T-helper 17 cell (primary cell): Measurements from ENCODE around the gene FGFR2. TPM values are rescaled to one million over a fixed set of nuclear protein-coding genes. Genes with fewer than 3 reads are reported as not detected.

ENCODE experiments used
- ATAC-seq: fragments of 150-1000 bp; cut with Tn5 transposase; 2 replicates; pipeline ENCODE4 v1.10.0; 2021; ENCODE audit warnings: mild to moderate bottlenecking, moderate library complexity
- DNase-seq, 3 donors: peaks; one replicate each; pipeline versions ENCODE4 v3.0.0 to v3.0.0-alpha.2; 2020 to 2021
- H3K9me3 ChIP-seq: one replicate; pipeline ENCODE4 v1.7.0; 2013; ENCODE audit warnings: low read length, mild to moderate bottlenecking; ENCODE audit not compliant: control insufficient read depth, poor library complexity, severe bottlenecking
- H3K27ac Mint-ChIP-seq: one replicate; pipeline ENCODE4 v1.8.0; 2022; ENCODE audit warnings: mild to moderate bottlenecking, moderate library complexity, mixed read lengths
- H3K27me3 Mint-ChIP-seq: one replicate; pipeline ENCODE4 v1.8.0; 2022; ENCODE audit warnings: mixed read lengths
- H3K36me3 Mint-ChIP-seq: one replicate; pipeline ENCODE4 v1.8.0; 2022; ENCODE audit warnings: low read depth, mixed read lengths
- H3K4me1 Mint-ChIP-seq: one replicate; pipeline ENCODE4 v1.8.0; 2022; ENCODE audit warnings: mild to moderate bottlenecking, mixed read lengths
- H3K4me3 Mint-ChIP-seq: one replicate; pipeline ENCODE4 v1.8.0; 2022; ENCODE audit warnings: mild to moderate bottlenecking, moderate library complexity, mixed read lengths
- total RNA-seq, 4 donors: library from RNA in 2 of 4; stranded (reverse) in 2 of 4; gene quantifications; one replicate each; pipeline ENCODE4 v1.2.3 and lab custom pipeline; 2022 to 2026

Gene FGFR2
- total RNA-seq, 2 donors from 2014 or later: 0.31 to 0.82 TPM

- H3K9me3 ChIP-seq: no peaks in the 10 kb centered on the region
- no peak for DNase-seq
- H3K4me1 Mint-ChIP-seq: peaks cover 4% of the 10 kb centered on the region
- H3K27ac Mint-ChIP-seq: no peak overlapping the region
- no peak for ATAC-seq
- no peaks in the 10 kb centered on the region for H3K36me3 Mint-ChIP-seq
- no peak overlapping the region for H3K4me3 Mint-ChIP-seq
- H3K27me3 Mint-ChIP-seq: peaks cover 4% of the 10 kb centered on the region
Measured at GRCh38 chr10:121514141-121514865, 83.9 kb downstream of the FGFR2 start.

GRCh38 chr10:121511943-121512342, 86.3 kb downstream of the FGFR2 start:
- Mint-ChIP-seq H3K4me3 (no peak overlapping the region), H3K4me1 (peaks cover 4% of the 10 kb centered on the region), H3K36me3 (no peaks in the 10 kb centered on the region), H3K27ac (no peak overlapping the region), H3K27me3 (peaks cover 4% of the 10 kb centered on the region)
- no peaks in the 10 kb centered on the region for H3K9me3 ChIP-seq
- no peak for DNase-seq
- no peak for ATAC-seq

- no peak overlapping the region for H3K4me3 Mint-ChIP-seq
- DNase-seq (no peak), ATAC-seq (no peak)
- peaks cover 4% of the 10 kb centered on the region for H3K4me1 Mint-ChIP-seq
- H3K27me3 Mint-ChIP-seq: peaks cover 4% of the 10 kb centered on the region
- no peak overlapping the region for H3K27ac Mint-ChIP-seq
- H3K36me3 Mint-ChIP-seq: no peaks in the 10 kb centered on the region
- H3K9me3 ChIP-seq: no peaks in the 10 kb centered on the region
Measured at GRCh38 chr10:121511460-121511859, 86.8 kb downstream of the FGFR2 start.

DNA sequence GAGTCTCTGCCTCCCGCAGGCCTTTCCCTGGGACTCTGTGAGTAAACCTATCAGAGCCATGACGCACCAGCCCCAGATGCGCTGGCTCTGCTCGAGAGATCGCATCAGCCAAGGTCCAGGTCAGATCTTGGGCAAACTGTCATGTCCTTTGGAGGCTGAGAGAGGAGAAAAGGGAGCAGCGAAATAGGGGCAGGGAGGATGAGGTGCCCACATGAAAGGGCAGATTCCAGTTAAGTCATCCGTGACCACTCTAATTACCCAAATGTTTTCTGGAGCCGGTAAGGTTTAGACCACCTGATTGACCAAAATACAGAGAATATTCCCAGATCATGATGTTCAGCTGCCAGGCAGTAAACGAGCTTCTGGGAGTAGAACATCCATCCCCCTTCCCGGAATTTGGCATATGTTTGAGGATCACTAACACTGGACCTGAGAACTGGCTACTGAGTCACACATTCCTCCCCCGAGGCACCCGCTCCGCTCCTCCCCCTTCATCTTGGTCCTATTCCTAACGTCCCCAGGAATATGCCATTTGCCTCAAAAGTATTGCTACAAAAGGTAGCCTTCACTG, 88.0 kb downstream of the FGFR2 start:
- ATAC-seq (no peak), DNase-seq (no peak)
- Mint-ChIP-seq H3K27me3 (peaks cover 4% of the 10 kb centered on the region), H3K36me3 (no peaks in the 10 kb centered on the region), H3K4me3 (no peak overlapping the region), H3K27ac (no peak overlapping the region), H3K4me1 (no peaks in the 10 kb centered on the region)
- H3K9me3 ChIP-seq: no peaks in the 10 kb centered on the region

- Mint-ChIP-seq H3K4me1 (no peaks in the 10 kb centered on the region), H3K27me3 (peaks cover 4% of the 10 kb centered on the region), H3K36me3 (no peaks in the 10 kb centered on the region), H3K4me3 (no peak overlapping the region), H3K27ac (no peak overlapping the region)
- no peaks in the 10 kb centered on the region for H3K9me3 ChIP-seq
- no peak for ATAC-seq
- DNase-seq: no peak
Measured at GRCh38 chr10:121509796-121510195, 88.4 kb downstream of the FGFR2 start.

- H3K4me1 Mint-ChIP-seq: no peaks in the 10 kb centered on the region
- DNase-seq (no peak), ATAC-seq (no peak)
- no peaks in the 10 kb centered on the region for H3K36me3 Mint-ChIP-seq
- peaks cover 4% of the 10 kb centered on the region for H3K27me3 Mint-ChIP-seq
- H3K27ac Mint-ChIP-seq: no peak overlapping the region
- no peaks in the 10 kb centered on the region for H3K9me3 ChIP-seq
- no peak overlapping the region for H3K4me3 Mint-ChIP-seq
Measured at GRCh38 chr10:121509112-121509511, 89.1 kb downstream of the FGFR2 start.

DNA sequence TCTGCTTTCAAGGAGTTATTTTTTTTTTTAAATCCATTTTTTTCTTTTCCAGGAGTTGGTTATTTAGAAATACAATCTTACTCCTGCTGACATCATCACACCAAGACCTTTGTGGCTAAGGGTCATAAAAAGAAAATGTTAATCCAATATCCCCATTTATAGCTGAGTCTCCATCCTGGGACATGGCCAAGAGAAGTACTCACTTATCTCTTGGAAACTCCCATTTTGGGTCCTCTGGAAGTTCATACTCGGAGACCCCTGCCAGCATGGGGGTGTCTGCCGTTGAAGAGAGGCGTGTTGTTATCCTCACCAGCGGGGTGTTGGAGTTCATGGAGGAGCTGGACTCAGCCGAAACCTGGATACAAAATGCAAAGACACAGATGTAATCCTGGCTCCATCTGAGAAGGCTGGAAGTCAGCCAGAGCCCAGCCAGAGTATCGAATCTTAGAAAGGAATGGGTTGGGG, 94.6 kb downstream of the FGFR2 start:
- Mint-ChIP-seq H3K27me3 (no peaks in the 10 kb centered on the region), H3K4me1 (no peaks in the 10 kb centered on the region), H3K27ac (no peak overlapping the region), H3K36me3 (no peaks in the 10 kb centered on the region), H3K4me3 (no peak overlapping the region)
- no peak for ATAC-seq
- no peaks in the 10 kb centered on the region for H3K9me3 ChIP-seq
- DNase-seq: no peak

DNA sequence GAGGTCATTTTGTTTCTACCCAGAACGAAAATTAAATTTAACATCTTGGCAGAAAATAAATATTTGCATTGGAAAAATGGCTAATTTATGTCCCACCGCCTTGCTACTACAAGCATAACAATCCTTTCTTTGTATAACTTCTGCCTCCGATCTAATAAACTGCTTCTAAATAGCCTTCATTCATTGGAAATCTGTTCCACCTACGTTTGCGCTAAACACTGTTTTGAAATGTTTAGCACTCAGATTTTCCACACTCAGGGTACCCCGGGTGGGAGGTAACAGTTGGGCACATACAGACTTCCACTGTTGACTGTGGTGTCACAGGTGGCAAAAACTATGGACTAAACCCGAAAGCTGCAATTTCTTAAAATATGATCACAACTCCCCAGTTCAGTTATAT, 96.4 kb downstream of the FGFR2 start:
- ATAC-seq: no peak
- H3K4me3 Mint-ChIP-seq: no peak overlapping the region
- H3K36me3 Mint-ChIP-seq: no peaks in the 10 kb centered on the region

DNA sequence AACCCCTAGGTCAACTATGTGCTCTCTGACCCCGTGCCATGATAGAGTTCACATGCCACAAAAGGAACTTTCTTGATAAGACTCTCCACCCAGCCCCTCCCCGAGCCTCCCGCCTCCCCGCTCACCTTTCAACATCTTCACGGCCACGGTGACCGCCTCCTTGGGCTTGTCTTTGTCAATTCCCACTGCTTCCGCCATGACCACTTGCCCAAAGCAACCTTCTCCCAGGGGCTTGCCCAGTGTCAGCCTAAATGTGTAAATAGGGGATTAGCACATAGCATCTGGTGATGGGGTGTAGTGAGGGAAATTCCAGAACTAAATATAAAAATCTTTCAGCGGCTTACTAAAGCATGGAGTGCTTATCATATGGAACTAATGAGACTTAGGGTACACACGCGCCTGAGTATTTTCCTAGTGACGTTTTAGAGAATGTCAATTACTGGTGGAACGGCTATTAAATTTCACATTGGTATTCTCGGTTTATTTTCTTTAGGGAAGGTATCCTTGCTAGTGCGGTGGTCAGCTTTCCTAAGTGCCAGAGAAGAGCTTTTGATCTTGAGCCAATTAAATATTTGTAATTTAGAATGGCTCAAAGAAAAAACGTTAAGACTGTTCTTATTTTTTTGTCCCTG, 97.4 kb downstream of the FGFR2 start:
- DNase-seq (no peak), ATAC-seq (no peak)
- Mint-ChIP-seq H3K27me3 (no peaks in the 10 kb centered on the region), H3K36me3 (no peaks in the 10 kb centered on the region), H3K4me1 (no peaks in the 10 kb centered on the region), H3K4me3 (no peak overlapping the region), H3K27ac (no peak overlapping the region)
- no peaks in the 10 kb centered on the region for H3K9me3 ChIP-seq

More for the DNA sequence above, 96.4 kb downstream of the FGFR2 start:
- Mint-ChIP-seq H3K27ac (no peak overlapping the region), H3K27me3 (no peaks in the 10 kb centered on the region), H3K4me1 (no peaks in the 10 kb centered on the region)
- H3K9me3 ChIP-seq: no peaks in the 10 kb centered on the region
- no peak for DNase-seq

GRCh38 chr10:121497513-121498470, 100.5 kb downstream of the FGFR2 start:
- Mint-ChIP-seq H3K36me3 (no peaks in the 10 kb centered on the region), H3K4me3 (no peak overlapping the region), H3K27me3 (peaks cover 6% of the 10 kb centered on the region), H3K4me1 (no peaks in the 10 kb centered on the region), H3K27ac (no peak overlapping the region)
- ATAC-seq: no peak
- DNase-seq: no peak
- no peaks in the 10 kb centered on the region for H3K9me3 ChIP-seq

DNA sequence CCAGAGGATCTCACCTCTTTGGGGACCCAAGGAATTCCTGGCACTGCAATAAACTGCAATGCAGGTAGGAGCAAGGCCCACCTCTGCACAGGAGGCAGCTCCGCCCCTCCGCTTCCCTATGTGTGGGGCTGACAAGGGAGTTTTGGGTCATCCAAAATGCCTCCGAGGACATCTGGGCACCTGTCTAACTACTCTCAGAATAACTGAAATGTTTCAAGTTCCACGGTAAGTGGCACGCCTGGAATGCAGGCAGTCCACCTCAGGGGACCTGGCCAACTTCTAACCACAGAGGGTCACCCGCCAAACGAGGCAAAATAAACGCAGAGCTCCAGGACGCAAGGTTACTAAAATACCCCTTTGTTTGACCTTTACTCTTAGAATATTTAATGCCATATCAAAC, 102.5 kb downstream of the FGFR2 start:
- ATAC-seq: no peak
- no peak overlapping the region for H3K4me3 Mint-ChIP-seq
- H3K4me1 Mint-ChIP-seq: no peaks in the 10 kb centered on the region
- no peaks in the 10 kb centered on the region for H3K9me3 ChIP-seq
- H3K27ac Mint-ChIP-seq: no peak overlapping the region
- no peak for DNase-seq
- H3K27me3 Mint-ChIP-seq: peaks cover 6% of the 10 kb centered on the region
- H3K36me3 Mint-ChIP-seq: no peaks in the 10 kb centered on the region

GRCh38 chr10:121494296-121494695, 103.9 kb downstream of the FGFR2 start:
- peaks cover 6% of the 10 kb centered on the region for H3K27me3 Mint-ChIP-seq
- H3K4me3 Mint-ChIP-seq: no peak overlapping the region
- H3K27ac Mint-ChIP-seq: no peak overlapping the region
- no peaks in the 10 kb centered on the region for H3K36me3 Mint-ChIP-seq
- DNase-seq: no peak
- no peaks in the 10 kb centered on the region for H3K4me1 Mint-ChIP-seq
- no peaks in the 10 kb centered on the region for H3K9me3 ChIP-seq
- no peak for ATAC-seq

DNA sequence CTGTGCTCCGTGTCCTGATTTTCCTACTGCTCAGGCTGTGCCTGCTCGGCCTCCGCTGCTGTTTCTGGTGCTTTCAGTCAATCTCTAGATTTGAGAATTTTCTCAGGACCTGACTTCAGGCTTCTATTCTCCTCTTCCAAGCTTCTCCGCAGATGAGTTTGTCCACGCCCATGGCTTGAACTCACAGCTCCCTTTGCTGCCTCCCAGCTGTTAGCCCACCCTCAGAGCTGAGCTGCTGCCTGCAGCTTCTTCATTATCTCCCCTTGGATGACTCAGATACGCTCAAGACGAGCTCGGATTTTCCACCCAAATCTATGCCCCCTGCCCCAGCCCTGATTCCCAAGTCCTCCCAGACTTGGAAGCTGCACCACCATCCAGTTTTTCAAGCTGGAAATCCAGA, 104.7 kb downstream of the FGFR2 start:
- no peaks in the 10 kb centered on the region for H3K36me3 Mint-ChIP-seq
- no peaks in the 10 kb centered on the region for H3K9me3 ChIP-seq
- H3K27ac Mint-ChIP-seq: no peak overlapping the region
- ATAC-seq: no peak
- peaks cover 6% of the 10 kb centered on the region for H3K27me3 Mint-ChIP-seq
- no peaks in the 10 kb centered on the region for H3K4me1 Mint-ChIP-seq
- DNase-seq: no peak
- no peak overlapping the region for H3K4me3 Mint-ChIP-seq
